Measurements from ENCODE around the gene UAP1L1. TPM values are rescaled to one million over a fixed set of nuclear protein-coding genes. Genes with fewer than 3 reads are reported as not detected.

UAP1L1 gene
- polyA plus RNA-seq, 1 donor (not counting 4 experiments of a cell fraction or from before 2014, with no cell fraction given): 2.7 TPM

DNA sequence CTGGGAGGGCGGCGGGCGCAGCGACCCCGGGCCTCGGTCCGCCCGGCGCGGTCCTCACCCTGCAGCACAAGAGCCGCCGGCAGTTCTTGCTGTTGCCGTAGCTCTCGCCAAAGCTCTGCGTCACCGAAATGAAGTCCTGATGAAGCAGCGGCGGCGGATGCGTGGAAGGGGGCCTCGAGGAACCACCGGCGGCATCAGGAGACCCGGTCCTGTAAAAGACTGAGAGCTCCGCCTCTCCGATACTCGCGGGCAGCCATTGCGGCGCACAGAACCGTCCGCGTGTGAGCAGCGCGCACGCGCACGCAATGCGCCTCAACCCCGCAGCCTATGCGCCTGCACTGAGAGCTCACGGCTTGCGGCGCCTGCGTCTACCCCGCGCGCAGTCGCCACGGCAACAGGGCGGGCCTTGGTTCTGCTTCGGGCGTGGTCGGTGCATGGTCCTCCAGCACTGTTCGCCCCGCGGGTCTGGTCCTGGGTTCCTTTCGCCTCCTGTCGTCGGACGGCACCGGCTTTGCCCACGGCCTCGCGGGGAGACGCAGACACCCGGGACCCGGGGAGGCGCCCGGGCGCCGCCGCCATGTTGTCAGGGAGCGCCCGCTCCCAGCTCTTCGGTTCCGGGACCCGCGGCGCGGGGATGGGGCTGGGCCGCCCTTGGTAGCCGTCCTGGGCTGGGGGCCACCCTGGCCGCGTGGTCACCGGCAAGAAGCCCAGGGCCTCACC is 52.3 kb downstream of the UAP1L1 start:
- Histone ChIP-seq H2AFZ (ENCODE audit: control insufficient read depth, low read length) (peak overlapping the region; percentile 94), H3K9me1 (ENCODE audit: control insufficient read depth, extremely low read depth, insufficient read depth, low read length) (no peaks in the 10 kb centered on the region), H3K4me3 (ENCODE audit: control insufficient read depth in 2 of 3, extremely low read depth in 1 of 3, insufficient read depth in 2 of 3, low read depth in 1 of 3, low read length in 3 of 3) (peak overlapping the region; percentile 57 to 88 (median 86)), H3K9ac (ENCODE audit: control insufficient read depth, extremely low read depth, insufficient read depth, low read length) (peak overlapping the region; percentile 80), H4K20me1 (ENCODE audit: control insufficient read depth, extremely low read depth, insufficient read depth, low read length) (no peaks in the 10 kb centered on the region), H3K27me3 (ENCODE audit: control insufficient read depth, extremely low read depth, insufficient read depth, low read length) (no peaks in the 10 kb centered on the region), H3K4me1 (ENCODE audit: control insufficient read depth, extremely low read depth, insufficient read depth, low read length) (peaks cover 15% of the 10 kb centered on the region), H3K79me2 (ENCODE audit: control insufficient read depth, insufficient read depth, low read length) (peaks cover 28% of the 10 kb centered on the region), H3K36me3 (ENCODE audit: control insufficient read depth in 2 of 2, extremely low read depth in 1 of 2, insufficient read depth in 2 of 2, low read length in 2 of 2) (no peaks in the 10 kb centered on the region), H3K9me3 (ENCODE audit: control insufficient read depth, low read depth, low read length) (no peaks in the 10 kb centered on the region), H3K27ac (ENCODE audit: control insufficient read depth, insufficient read depth, low read length) (peak overlapping the region; percentile 56), H3K4me2 (ENCODE audit: control insufficient read depth, extremely low read depth, insufficient read depth, low read depth, low read length) (peak overlapping the region; percentile 92)
- DNase-seq (ENCODE audit: low read depth, low spot score) (peak; percentile 42), FAIRE-seq (no peak)
- dilution Hi-C loops (cut with MboI; ENCODE audit: extremely low pct_ligation_motif_present, low sequenced_read_pairs): no loop called here
- TF ChIP-seq CTCF (optimal IDR thresholded peaks at IDR 0.05 in 1 of 3, IDR thresholded peaks at IDR 0.05 in 1 of 3, conservative IDR thresholded peaks at IDR 0.05 in 1 of 3; ENCODE audit: extremely low read depth in 1 of 3, insufficient read depth in 2 of 3, low read length in 3 of 3) (no peak), EZH2 (IDR thresholded peaks at IDR 0.05; ENCODE audit: low read length) (no peak)

- no peaks in the 10 kb centered on the region for H4K20me1 ChIP-seq (ENCODE audit: control insufficient read depth, extremely low read depth, insufficient read depth, low read length)
- dilution Hi-C loops (cut with MboI; ENCODE audit: extremely low pct_ligation_motif_present, low sequenced_read_pairs): no loop called here
- H3K9ac ChIP-seq (ENCODE audit: control insufficient read depth, extremely low read depth, insufficient read depth, low read length): peak overlapping the region; percentile 80
- peak overlapping the region; percentile 57 to 88 (median 86) for H3K4me3 ChIP-seq (ENCODE audit: control insufficient read depth in 2 of 3, extremely low read depth in 1 of 3, insufficient read depth in 2 of 3, low read depth in 1 of 3, low read length in 3 of 3)
- peaks cover 15% of the 10 kb centered on the region for H3K4me1 ChIP-seq (ENCODE audit: control insufficient read depth, extremely low read depth, insufficient read depth, low read length)
- no peak for FAIRE-seq
- peak overlapping the region; percentile 56 for H3K27ac ChIP-seq (ENCODE audit: control insufficient read depth, insufficient read depth, low read length)
- H3K9me1 ChIP-seq (ENCODE audit: control insufficient read depth, extremely low read depth, insufficient read depth, low read length): no peaks in the 10 kb centered on the region
- H3K36me3 ChIP-seq (ENCODE audit: control insufficient read depth in 2 of 2, extremely low read depth in 1 of 2, insufficient read depth in 2 of 2, low read length in 2 of 2): no peaks in the 10 kb centered on the region
- DNase-seq (ENCODE audit: low read depth, low spot score): no peak
- H3K27me3 ChIP-seq (ENCODE audit: control insufficient read depth, extremely low read depth, insufficient read depth, low read length): no peaks in the 10 kb centered on the region
- peak overlapping the region; percentile 94 for H2AFZ ChIP-seq (ENCODE audit: control insufficient read depth, low read length)
- H3K79me2 ChIP-seq (ENCODE audit: control insufficient read depth, insufficient read depth, low read length): peaks cover 28% of the 10 kb centered on the region
- TF ChIP-seq EZH2 (IDR thresholded peaks at IDR 0.05; ENCODE audit: low read length) (no peak), CTCF (optimal IDR thresholded peaks at IDR 0.05 in 1 of 3, IDR thresholded peaks at IDR 0.05 in 1 of 3, conservative IDR thresholded peaks at IDR 0.05 in 1 of 3; ENCODE audit: extremely low read depth in 1 of 3, insufficient read depth in 2 of 3, low read length in 3 of 3) (no peak)
- peak overlapping the region; percentile 78 for H3K4me2 ChIP-seq (ENCODE audit: control insufficient read depth, extremely low read depth, insufficient read depth, low read depth, low read length)
- no peaks in the 10 kb centered on the region for H3K9me3 ChIP-seq (ENCODE audit: control insufficient read depth, low read depth, low read length)
Measured at GRCh38 chr9:137130176-137130755, 52.9 kb downstream of the UAP1L1 start.

Small RNAs within 50 kb of the gene (small RNA-seq; reads per million reads assigned to genes)
- gene RF00153 (ENCODE audit: insufficient read length in 3 of 3, low read depth in 3 of 3, low replicate concordance in 1 of 3): 0 reads per million in 3 experiments

Other genes starting within 250 kb of the UAP1L1 start
- gene AJM1, start 235.0 kb upstream of the UAP1L1 start, polyA plus RNA-seq: 0.10 to 0.21 TPM (median 0.12 TPM) in 3 replicates
- gene PHPT1, start 228.1 kb upstream of the UAP1L1 start, polyA plus RNA-seq: 68.8 to 113 TPM (median 97.9 TPM) in 3 replicates
- gene MAMDC4, start 225.2 kb upstream of the UAP1L1 start, polyA plus RNA-seq: 0.49 to 0.82 TPM (median 0.62 TPM) in 3 replicates
- 329 to 354 TPM (median 343 TPM) in 3 replicates for gene EDF1, start 211.2 kb upstream of the UAP1L1 start, polyA plus RNA-seq
- gene TRAF2, start 191.0 kb upstream of the UAP1L1 start, polyA plus RNA-seq: 9.9 to 12.9 TPM (median 10.6 TPM) in 3 replicates
- gene FBXW5, start 132.8 kb upstream of the UAP1L1 start, polyA plus RNA-seq: 23.0 to 47.2 TPM (median 34.5 TPM) in 3 replicates
- gene C8G, start 132.3 kb upstream of the UAP1L1 start, polyA plus RNA-seq: 0.24 to 0.72 TPM (median 0.32 TPM) in 3 replicates
- 0.22 TPM in 1 of 3 replicates, not detected in the others for gene LCN12, start 125.2 kb upstream of the UAP1L1 start, polyA plus RNA-seq
- gene PTGDS, start 100.0 kb upstream of the UAP1L1 start, polyA plus RNA-seq: not detected in 3 replicates
- gene LCNL1, start 94.5 kb upstream of the UAP1L1 start, polyA plus RNA-seq: not detected in 3 replicates
- 11.2 to 14.6 TPM (median 13.6 TPM) in 3 replicates for gene PAXX, start 85.1 kb upstream of the UAP1L1 start, polyA plus RNA-seq
- 5.5 to 36.0 TPM (median 9.4 TPM) in 3 replicates for gene CLIC3, start 80.9 kb upstream of the UAP1L1 start, polyA plus RNA-seq
- gene ABCA2, start 49.3 kb upstream of the UAP1L1 start, polyA plus RNA-seq: 1.3 to 4.2 TPM (median 1.4 TPM) in 3 replicates
- not detected in 3 replicates for gene FUT7, start 45.4 kb upstream of the UAP1L1 start, polyA plus RNA-seq
- 9.8 to 23.8 TPM (median 10.6 TPM) in 3 replicates for gene NPDC1, start 31.3 kb upstream of the UAP1L1 start, polyA plus RNA-seq
- 0.52 to 1.3 TPM (median 0.65 TPM) in 3 replicates for gene ENTPD2, start 23.5 kb upstream of the UAP1L1 start, polyA plus RNA-seq
- gene SAPCD2, start 7.0 kb upstream of the UAP1L1 start, polyA plus RNA-seq: 0.90 to 1.6 TPM (median 1.2 TPM) in 3 replicates
- gene MAN1B1, start 9.5 kb downstream of the UAP1L1 start, polyA plus RNA-seq: 31.4 to 48.2 TPM (median 34.3 TPM) in 3 replicates
- gene DPP7, start 37.2 kb downstream of the UAP1L1 start, polyA plus RNA-seq: 29.7 to 93.1 TPM (median 35.3 TPM) in 3 replicates
- gene GRIN1, start 61.6 kb downstream of the UAP1L1 start, polyA plus RNA-seq: 0.03 to 0.26 TPM (median 0.03 TPM) in 3 replicates
- gene LRRC26, start 92.5 kb downstream of the UAP1L1 start, polyA plus RNA-seq: not detected in 3 replicates
- not detected in 3 replicates for gene TMEM210, start 94.5 kb downstream of the UAP1L1 start, polyA plus RNA-seq
- gene ANAPC2, start 111.0 kb downstream of the UAP1L1 start, polyA plus RNA-seq: 11.9 to 24.0 TPM (median 13.8 TPM) in 3 replicates
- 45.3 to 63.2 TPM (median 56.7 TPM) in 3 replicates for gene SSNA1, start 111.2 kb downstream of the UAP1L1 start, polyA plus RNA-seq
- 1.1 to 2.2 TPM (median 1.6 TPM) in 3 replicates for gene TPRN, start 123.2 kb downstream of the UAP1L1 start, polyA plus RNA-seq
- gene TMEM203, start 128.1 kb downstream of the UAP1L1 start, polyA plus RNA-seq: 22.3 to 36.7 TPM (median 29.2 TPM) in 3 replicates
- 3.9 to 6.0 TPM (median 5.5 TPM) in 3 replicates for gene NDOR1, start 128.2 kb downstream of the UAP1L1 start, polyA plus RNA-seq
- gene RNF208, start 144.7 kb downstream of the UAP1L1 start, polyA plus RNA-seq: 0.15 to 0.19 TPM in 2 of 3 replicates, not detected in the other
- gene CYSRT1, start 147.7 kb downstream of the UAP1L1 start, polyA plus RNA-seq: 0.80 to 1.8 TPM (median 1.2 TPM) in 3 replicates
- not detected in 3 replicates for gene RNF224, start 150.0 kb downstream of the UAP1L1 start, polyA plus RNA-seq
- 0.03 TPM in 1 of 3 replicates, not detected in the others for gene SLC34A3, start 153.4 kb downstream of the UAP1L1 start, polyA plus RNA-seq
- gene TUBB4B, start 163.8 kb downstream of the UAP1L1 start, polyA plus RNA-seq: 390 to 693 TPM (median 440 TPM) in 3 replicates
- not detected in 3 replicates for gene STPG3, start 173.8 kb downstream of the UAP1L1 start, polyA plus RNA-seq
- gene NELFB, start 177.8 kb downstream of the UAP1L1 start, polyA plus RNA-seq: 25.1 to 40.2 TPM (median 35.0 TPM) in 3 replicates
- 5.8 to 9.8 TPM (median 7.8 TPM) in 3 replicates for gene TOR4A, start 200.2 kb downstream of the UAP1L1 start, polyA plus RNA-seq
- gene NRARP, start 224.8 kb downstream of the UAP1L1 start, polyA plus RNA-seq: 0.43 to 2.4 TPM (median 2.2 TPM) in 3 replicates

Measured in keratinocyte (primary cell).